ENCODE measurements around the gene NET1. TPM values are rescaled to one million over a fixed set of nuclear protein-coding genes. Genes with fewer than 3 reads are reported as not detected.

Gene NET1
- total and polyA plus RNA-seq, 2 donors (not counting 3 experiments of a cell fraction or from before 2014, with no cell fraction given), result 14.4 to 46.3 TPM

DNA sequence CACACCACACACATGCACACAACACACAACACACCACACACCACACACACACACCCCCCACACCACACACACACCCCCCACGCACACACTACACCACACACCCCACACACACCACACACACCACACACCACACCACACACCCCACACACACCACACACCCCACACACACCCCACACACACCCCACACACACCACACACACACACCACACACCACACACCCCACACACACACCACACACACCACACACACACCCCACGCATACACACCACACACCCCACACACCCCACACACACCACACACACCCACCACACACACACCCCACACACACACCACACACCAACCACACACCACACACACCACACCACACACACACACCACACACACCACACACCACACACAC is 31.2 kb upstream of the NET1 start:
- FAIRE-seq, result peak; percentile 24
- Histone ChIP-seq H3K9me1 (replicated peaks; ENCODE audit: control insufficient read depth, extremely low read depth, insufficient read depth, low read length) (no peaks in the 10 kb centered on the region), H3K27me3 (ENCODE audit: control insufficient read depth in 2 of 2, insufficient read depth in 2 of 2, low read length in 2 of 2) (peaks cover 0 to 2% of the 10 kb centered on the region in 2 experiments), H3K4me3 (replicated peaks in 1 of 3; ENCODE audit: insufficient read depth in 1 of 3, low read depth in 1 of 3, low read length in 3 of 3) (no peak overlapping the region), H3K9me3 (replicated peaks; ENCODE audit: control insufficient read depth, insufficient read depth, low read length) (no peaks in the 10 kb centered on the region), H2AFZ (ENCODE audit: low read depth, low read length) (no peak overlapping the region), H3K36me3 (ENCODE audit: control insufficient read depth in 2 of 2, extremely low read depth in 1 of 2, insufficient read depth in 2 of 2, low read length in 2 of 2) (no peaks in the 10 kb centered on the region), H3K79me2 (ENCODE audit: control insufficient read depth, insufficient read depth, low read length) (no peaks in the 10 kb centered on the region), H4K20me1 (replicated peaks; ENCODE audit: control insufficient read depth, extremely low read depth, insufficient read depth, low read length) (no peaks in the 10 kb centered on the region), H3K4me2 (ENCODE audit: insufficient read depth, low read length) (no peak overlapping the region), H3K4me1 (ENCODE audit: control insufficient read depth, extremely low read depth, insufficient read depth, low read length) (no peaks in the 10 kb centered on the region), H3K9ac (replicated peaks; ENCODE audit: extremely low read depth, insufficient read depth, low read length) (no peak overlapping the region), H3K27ac (ENCODE audit: insufficient read depth, low read depth, low read length) (no peak overlapping the region)
- ChIA-PET CTCF (no interaction called here), POLR2A (no interaction called here)
- dilution Hi-C loops (cut with MboI; ENCODE audit: extremely low pct_ligation_motif_present, low sequenced_read_pairs) (no loop called here), intact Hi-C loops (cut with micrococcal nuclease) (no loop called here)
- BruUV-seq (replicated peaks), result no TSS peak
- no peak for DNase-seq (ENCODE audit: low read depth, low spot score)
- no peak for TF ChIP-seq GATA2 (IDR thresholded peaks at IDR 0.05; ENCODE audit: insufficient read depth, insufficient read length, low read depth, low read length)
- TF ChIP-seq, protein P1, sequence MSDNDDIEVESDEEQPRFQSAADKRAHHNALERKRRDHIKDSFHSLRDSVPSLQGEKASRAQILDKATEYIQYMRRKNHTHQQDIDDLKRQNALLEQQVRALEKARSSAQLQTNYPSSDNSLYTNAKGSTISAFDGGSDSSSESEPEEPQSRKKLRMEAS (IDR thresholded peaks at IDR 0.05; ENCODE audit: insufficient read depth, insufficient read length), result no peak
- no peak for TF ChIP-seq POLR2AphosphoS5 (IDR thresholded peaks at IDR 0.05; ENCODE audit: insufficient read depth, low read depth, low read length)
- no peak for TF ChIP-seq JUN (IDR thresholded peaks at IDR 0.05; ENCODE audit: borderline replicate concordance, insufficient read depth, insufficient read length, low read depth)
- TF ChIP-seq POLR2A (IDR thresholded peaks at IDR 0.05; ENCODE audit: low read depth, low read length), result no peak
- TF ChIP-seq MYC (IDR thresholded peaks at IDR 0.05; ENCODE audit: low read depth, low read length), result no peak
- TF ChIP-seq FOS (IDR thresholded peaks at IDR 0.05; ENCODE audit: borderline replicate concordance, insufficient read depth, low read length), result no peak
- TF ChIP-seq, protein P2, sequence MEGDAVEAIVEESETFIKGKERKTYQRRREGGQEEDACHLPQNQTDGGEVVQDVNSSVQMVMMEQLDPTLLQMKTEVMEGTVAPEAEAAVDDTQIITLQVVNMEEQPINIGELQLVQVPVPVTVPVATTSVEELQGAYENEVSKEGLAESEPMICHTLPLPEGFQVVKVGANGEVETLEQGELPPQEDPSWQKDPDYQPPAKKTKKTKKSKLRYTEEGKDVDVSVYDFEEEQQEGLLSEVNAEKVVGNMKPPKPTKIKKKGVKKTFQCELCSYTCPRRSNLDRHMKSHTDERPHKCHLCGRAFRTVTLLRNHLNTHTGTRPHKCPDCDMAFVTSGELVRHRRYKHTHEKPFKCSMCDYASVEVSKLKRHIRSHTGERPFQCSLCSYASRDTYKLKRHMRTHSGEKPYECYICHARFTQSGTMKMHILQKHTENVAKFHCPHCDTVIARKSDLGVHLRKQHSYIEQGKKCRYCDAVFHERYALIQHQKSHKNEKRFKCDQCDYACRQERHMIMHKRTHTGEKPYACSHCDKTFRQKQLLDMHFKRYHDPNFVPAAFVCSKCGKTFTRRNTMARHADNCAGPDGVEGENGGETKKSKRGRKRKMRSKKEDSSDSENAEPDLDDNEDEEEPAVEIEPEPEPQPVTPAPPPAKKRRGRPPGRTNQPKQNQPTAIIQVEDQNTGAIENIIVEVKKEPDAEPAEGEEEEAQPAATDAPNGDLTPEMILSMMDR (IDR thresholded peaks at IDR 0.05; ENCODE audit: extremely low read depth in 1 of 2, insufficient read depth in 1 of 2, low read depth in 1 of 2, low read length in 2 of 2), result no peak
- TF ChIP-seq EZH2 (IDR thresholded peaks at IDR 0.05; ENCODE audit: borderline replicate concordance, low read depth, low read length, severe bottlenecking), result no peak
